HG03045 (cell line): Measurements from ENCODE around the gene B4GALT2.

Experiments used
- ATAC-seq: cut with Tn5 transposase; IDR thresholded peaks from one replicate; pipeline ENCODE4 v1.9.1; 2021; ENCODE audit warnings: mild to moderate bottlenecking, moderate library complexity; ENCODE audit not compliant: unreplicated experiment

The B4GALT2 gene

GRCh38 chr1:44027320-44027719 lies 48.3 kb downstream of the B4GALT2 start:
- no peak for ATAC-seq

- ATAC-seq = peak; percentile 23
These were observed 50.4 kb downstream of the B4GALT2 start for GRCh38 chr1:44029260-44029910.

- ATAC-seq = peak; percentile 75
These were observed 51.0 kb downstream of the B4GALT2 start for GRCh38 chr1:44029911-44030604.

GRCh38 chr1:44030605-44031251 lies 51.7 kb downstream of the B4GALT2 start:
- peak; percentile 20 for ATAC-seq

- no peak for ATAC-seq
These were observed 52.5 kb downstream of the B4GALT2 start, which contains the start of gene SLC6A9 for GRCh38 chr1:44031252-44032169. Gene SLC6A9, minus strand, starts transcription at chr1:44031462. Its CDS starts 7,185 bp downstream, at chr1:44024277.

- no peak for ATAC-seq
These were observed 53.3 kb downstream of the B4GALT2 start for GRCh38 chr1:44032170-44032790.

- no peak for ATAC-seq
These were observed 54.1 kb downstream of the B4GALT2 start for GRCh38 chr1:44033041-44033575.

GRCh38 chr1:44033756-44034155 lies 54.7 kb downstream of the B4GALT2 start:
- no peak for ATAC-seq

- no peak for ATAC-seq
These were observed 55.4 kb downstream of the B4GALT2 start for GRCh38 chr1:44034423-44034822.

GRCh38 chr1:44034976-44035716 lies 56.1 kb downstream of the B4GALT2 start:
- no peak for ATAC-seq

GRCh38 chr1:44035726-44036408 lies 56.9 kb downstream of the B4GALT2 start:
- no peak for ATAC-seq

GRCh38 chr1:44036409-44037139 lies 57.6 kb downstream of the B4GALT2 start:
- ATAC-seq = no peak

- ATAC-seq = no peak
These were observed 58.1 kb downstream of the B4GALT2 start for GRCh38 chr1:44037154-44037553.

- no peak for ATAC-seq
These were observed 60.1 kb downstream of the B4GALT2 start for GRCh38 chr1:44038876-44039657.

- no peak for ATAC-seq
These were observed 61.4 kb downstream of the B4GALT2 start for GRCh38 chr1:44040418-44040817.
